Fibroblast of skin of back (primary cell): ENCODE results near the gene CRISP1.
"Not testable (repeated sequence)": the region's sequence is repeated elsewhere in the genome, so short reads cannot be mapped to it uniquely, and the experiment has no call there.

Experiments used
- DNase-seq: peaks from one replicate; pipeline ENCODE4 v3.0.0-alpha.2; 2013

Gene CRISP1

DNA sequence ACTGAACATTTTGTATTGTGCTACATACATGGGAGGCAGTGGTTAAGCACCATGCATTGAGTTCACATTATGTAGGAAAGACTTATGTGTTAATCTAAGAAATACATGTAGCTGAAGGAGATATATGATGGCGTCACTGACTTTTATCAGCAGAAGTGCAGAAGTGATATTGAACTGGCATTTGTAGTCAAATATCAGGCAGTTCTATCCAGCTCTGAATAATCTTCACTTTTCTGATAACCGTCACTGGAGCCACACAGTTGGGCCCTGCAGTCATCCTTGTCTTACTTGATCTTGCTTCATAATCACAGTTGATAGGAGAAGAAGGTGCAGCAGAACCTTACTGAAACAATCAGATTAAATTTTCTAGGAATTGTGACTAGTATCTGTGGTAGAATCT is 26.4 kb downstream of the CRISP1 start:
- DNase-seq, result no peak

DNA sequence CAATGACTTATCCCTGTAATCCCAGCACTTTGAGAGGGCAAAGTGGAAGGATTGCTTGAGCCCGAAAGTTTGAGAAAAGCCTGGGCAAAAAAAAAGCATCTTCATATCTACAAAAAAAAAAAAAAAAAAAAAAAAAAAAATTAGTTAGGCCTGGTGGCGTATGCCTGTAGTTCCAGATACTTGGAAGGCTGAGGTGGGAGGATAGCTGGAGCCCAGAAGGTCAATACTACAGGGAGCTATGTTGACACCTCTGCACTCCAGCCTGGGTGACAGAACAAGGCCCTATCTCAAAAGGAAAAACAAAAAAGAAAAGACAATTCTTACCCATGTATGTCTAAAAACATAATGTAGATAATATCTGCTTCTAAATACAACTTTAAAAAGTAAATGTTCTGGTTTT is 27.2 kb downstream of the CRISP1 start:
- DNase-seq, result no peak

DNA sequence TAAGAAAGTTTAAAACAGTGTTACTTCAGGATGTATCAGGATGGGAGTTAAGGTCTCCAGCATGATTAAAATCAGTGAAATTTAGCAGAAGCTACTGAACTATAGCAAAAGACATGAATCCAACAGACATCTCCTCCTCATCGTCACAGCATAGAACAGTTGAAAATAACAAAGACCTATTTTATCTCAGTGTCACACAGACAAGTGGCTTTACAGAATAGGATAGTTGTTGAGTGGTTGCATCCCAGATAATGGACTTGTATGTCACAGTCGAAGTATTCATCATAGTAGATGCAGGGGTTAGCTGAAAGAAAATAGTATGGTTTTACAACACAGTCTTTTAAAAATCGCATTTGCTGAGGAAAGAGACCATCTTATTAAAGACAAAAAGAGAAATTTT is 31.2 kb downstream of the CRISP1 start:
- DNase-seq, result no peak

DNA sequence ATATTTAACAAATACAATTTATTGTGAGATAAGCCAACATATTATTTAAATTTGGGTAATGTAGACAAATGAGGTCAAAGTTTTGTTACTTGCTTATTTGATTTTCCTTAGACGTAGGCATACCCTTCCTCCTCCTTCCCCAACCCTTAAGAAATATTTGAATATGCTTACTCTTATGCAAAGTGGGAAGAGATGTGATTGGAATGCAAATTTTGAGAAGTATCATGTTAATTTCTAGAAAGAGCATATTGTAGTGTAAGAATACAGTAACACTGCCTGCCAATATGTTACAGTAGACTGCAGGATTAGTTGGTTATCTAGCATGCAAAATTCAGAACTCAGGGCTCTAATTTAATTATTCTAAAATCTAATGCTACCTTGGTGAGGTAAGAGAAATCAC is 32.9 kb downstream of the CRISP1 start:
- no peak for DNase-seq

DNA sequence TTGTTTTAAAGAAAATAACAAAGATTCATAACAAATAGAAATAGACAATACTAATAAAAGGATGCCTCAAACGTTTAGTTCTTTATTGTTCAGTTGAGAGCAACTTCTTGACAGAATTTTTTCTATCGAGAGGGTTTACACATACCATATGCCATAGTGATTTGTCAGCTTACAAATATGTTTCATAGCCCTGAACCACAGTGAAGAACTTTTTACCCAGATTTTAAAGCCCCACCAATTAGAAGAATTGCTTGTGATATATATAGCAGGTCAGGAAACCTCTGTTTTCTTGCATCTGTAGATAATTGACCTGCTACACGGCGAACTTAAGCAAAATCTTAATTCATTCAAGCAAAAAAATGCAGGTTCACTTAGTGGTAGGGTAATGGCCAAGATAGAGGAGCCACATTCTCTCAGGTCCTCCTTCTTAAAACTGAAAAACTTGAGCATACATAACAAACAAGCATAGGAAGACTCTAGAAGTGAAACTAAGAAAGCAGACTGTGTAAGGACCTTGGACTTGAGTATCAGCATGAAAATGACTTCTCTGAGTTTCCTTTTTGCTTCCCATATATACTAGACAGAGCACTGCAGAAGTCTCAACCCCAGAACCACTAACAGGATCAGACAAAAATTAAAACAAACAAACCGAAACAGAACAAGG is 39.5 kb downstream of the CRISP1 start:
- DNase-seq, result no peak

DNA sequence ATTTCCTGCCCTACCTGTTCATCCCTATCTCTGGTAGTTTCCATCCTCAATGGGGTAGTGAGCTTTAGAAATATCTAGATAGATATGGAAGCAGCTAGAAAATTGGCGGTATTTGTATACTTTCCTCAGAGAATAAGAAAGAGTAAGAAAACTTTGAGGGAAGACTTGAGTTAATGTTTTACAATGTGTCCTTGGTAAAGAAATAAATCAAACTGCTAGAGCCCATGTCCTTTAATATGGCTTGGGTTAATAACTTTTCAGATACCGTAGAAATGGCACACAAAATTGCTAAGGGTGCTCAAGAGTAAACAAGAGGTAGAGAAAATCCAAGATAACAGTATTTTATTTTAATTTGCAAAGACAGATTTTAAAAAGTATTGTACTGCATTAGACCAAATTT is 51.2 kb downstream of the CRISP1 start:
- no peak for DNase-seq

DNA sequence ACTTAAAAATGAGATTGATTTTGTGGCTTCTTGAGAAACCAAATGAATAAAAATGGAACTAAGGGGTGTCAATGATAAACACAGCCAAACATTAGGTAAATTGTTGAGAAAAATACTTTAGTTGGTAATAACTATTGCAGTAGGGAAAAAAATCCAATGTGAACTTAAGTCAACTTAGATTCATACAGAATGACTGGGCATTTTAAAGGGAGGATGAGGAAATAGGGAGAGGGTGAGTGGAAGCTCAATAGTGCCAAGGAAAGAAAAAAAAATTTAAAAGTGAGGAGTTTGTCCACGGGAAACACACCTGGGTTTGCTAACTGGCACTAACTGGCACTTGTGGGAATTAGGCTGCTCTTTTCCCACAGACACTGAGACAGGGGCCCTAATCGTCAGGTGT is 53.1 kb downstream of the CRISP1 start:
- no peak for DNase-seq

DNA sequence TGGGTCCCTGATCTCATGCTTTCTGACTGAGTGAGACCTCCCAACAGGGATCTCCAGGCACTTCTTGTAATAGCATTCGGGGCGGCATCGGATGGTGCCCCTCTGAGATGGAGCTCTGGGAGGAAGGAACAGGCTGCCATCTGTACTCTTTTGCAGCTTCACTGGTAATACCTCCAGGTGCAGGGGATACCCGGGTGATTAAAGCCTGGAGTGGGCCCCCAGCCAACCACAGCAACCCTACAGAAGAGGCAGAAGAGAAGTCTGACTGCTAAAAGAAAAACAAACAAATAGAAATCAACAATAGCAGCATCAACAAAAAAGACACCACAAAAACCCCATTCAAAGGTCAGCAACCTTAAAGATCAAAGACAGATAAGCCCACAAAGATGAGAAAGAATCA is 60.2 kb downstream of the CRISP1 start:
- DNase-seq, result no peak

DNA sequence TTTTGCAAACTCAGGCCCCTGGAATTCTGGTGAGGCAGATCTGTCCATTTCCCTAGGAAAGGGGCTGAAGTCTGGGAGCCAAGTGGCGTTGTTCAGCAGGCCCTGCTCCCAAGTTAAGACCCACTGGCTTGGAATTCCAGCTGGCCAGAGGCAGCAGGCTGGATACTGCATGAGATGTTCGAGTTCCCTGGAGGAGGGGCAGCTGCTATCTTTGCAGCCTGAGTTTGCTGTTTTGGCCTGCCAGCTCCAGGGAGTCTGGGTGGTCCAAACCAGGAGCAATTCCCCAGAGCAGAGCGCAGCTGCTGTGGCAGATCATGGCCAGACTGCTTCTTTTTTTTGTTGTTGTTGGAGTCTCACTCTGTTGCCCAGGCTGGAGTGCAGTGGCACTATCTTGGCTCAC is 61.1 kb downstream of the CRISP1 start:
- DNase-seq, result no peak

DNA sequence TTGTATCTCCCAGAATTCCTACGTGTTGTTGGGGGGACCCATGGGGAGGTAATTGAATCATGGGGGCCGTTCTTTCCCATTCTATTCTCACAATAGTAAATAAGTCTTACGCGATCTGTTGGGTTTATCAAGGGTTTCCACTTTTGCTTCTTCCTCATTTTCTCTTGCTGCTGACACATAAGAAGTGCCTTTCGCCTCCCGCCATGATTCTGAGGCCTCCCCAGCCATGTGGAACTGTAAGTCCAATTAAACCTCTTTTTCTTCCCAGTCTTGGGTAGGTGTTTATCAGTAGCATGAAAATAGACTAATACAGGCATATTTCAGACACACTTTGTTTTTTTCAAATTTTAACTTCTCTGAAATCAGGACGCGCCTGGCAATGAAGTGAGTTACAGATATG is 64.8 kb downstream of the CRISP1 start:
- no peak for DNase-seq

DNA sequence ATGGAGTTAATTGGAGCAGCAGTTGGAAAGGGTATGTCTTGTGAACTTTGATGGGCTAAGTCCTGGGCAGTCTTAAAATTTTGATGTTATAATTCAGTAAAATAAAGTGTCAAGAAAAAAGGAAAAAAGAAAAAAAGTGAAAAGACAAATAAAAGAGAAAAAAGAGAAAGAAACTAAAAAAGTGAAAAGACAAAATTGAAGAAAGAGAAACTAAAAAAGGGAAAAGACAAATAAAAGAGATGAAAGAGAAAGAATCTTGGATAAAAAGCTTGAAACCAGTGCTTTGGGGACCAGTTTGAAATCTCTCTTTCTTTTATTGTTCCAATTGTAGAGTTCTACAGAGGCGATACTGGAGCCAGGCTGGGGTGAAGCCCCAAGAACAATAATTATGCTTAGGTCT is 67.2 kb downstream of the CRISP1 start:
- DNase-seq, result no peak

DNA sequence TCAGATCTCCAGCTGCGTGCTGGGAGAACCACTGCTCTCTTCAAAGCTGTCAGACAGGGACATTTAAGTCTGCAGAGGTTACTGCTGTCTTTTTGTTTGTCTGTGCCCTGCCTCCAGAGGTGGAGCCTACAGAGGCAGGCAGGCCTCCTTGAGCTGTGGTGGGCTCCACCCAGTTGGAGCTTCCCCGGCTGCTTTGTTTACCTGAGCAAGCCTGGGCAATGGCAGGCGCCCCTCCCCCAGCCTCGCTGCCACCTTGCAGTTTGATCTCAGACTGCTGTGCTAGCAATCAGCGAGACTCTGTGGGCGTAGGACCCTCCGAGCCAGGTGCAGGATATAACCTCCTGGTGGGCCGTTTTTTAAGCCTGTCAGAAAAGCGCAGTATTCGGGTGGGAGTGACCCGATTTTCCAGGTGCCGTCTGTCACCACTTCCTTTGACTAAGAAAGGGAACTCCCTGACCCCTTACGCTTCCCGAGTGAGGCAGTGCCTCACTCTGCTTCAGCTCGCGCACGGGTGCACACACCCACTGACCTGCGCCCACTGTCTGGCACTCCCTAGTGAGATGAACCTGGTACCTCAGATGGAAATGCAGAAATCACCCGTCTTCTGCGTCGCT is 69.4 kb downstream of the CRISP1 start:
- not testable (repeated sequence) for DNase-seq

DNA sequence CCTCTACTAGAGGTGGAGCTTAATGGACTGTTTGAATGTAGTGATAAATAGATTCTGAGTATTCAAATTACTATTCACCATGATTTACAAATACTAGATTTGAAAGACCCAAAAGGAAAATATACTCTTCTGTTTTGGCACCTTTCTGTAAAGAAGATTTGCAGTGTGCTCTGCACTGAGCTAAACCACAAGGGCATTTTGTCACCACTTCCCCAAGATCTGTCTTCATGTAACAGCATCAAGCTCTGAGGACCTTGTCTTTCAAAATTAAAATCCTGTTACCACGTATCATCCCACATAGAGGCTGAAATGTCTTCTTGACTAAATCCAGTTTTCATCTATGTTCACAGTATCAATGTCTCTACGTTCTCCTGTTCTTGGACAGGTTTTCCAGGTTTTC is 76.0 kb downstream of the CRISP1 start:
- no peak for DNase-seq

DNA sequence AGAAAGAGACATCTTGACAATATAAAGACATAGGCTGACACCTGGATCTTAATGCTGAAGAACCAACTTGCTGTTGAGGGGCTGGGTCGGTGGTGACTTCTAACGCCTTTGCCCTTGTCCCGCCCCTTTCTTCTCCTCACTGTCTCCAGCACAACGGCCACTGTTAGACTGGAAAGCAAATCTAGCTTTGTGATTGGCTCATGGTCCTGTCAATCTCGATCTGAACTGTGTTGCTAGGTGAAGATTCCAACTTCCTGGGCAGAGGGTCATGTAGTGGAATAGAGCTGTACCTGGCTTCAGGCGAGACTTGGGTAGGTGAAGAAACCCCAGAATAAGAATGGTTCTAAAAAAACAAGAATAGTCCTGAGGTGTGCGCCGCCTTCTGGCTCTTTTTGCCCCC is 79.2 kb downstream of the CRISP1 start, which contains the start of gene PGK2:
Gene PGK2, minus strand, starts transcription at position 110 of the 400 bp plus-strand sequence. Its CDS starts 98 bp downstream, at position 12.
- no peak for DNase-seq

DNA sequence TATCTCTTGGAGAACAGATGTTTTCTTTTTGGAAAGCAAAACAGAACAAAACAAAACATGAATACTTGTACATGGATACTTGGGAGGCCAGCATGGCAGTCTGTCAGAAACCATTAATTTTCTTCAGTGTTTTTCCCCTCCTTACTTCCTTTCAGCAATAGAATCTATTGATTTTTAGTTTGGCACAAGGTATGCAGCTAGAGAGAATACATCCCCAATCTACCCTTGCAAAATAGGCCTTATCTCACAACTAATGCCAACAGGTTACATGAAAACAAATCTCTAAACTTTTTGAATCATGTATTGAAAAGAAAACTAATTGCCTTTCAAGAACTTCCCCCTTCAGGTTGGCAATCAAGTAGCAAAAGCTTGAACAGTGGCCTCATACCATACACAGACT is 82.1 kb downstream of the CRISP1 start:
- DNase-seq, result no peak
